K562 treated with DMSO at 1 percent for 12 hours (cell line): ENCODE results near the gene FNTB. TPM values are rescaled to one million over a fixed set of nuclear protein-coding genes. Genes with fewer than 3 reads are reported as not detected.

ENCODE experiments used
- total RNA-seq: library from RNA; unstranded; fragments of 300-600 nt; gene quantifications from 2 replicates; pipeline ENCODE4 v1.2.3, GENCODE V29; 2022; ENCODE audit not compliant: insufficient read depth

The FNTB gene, protein sequence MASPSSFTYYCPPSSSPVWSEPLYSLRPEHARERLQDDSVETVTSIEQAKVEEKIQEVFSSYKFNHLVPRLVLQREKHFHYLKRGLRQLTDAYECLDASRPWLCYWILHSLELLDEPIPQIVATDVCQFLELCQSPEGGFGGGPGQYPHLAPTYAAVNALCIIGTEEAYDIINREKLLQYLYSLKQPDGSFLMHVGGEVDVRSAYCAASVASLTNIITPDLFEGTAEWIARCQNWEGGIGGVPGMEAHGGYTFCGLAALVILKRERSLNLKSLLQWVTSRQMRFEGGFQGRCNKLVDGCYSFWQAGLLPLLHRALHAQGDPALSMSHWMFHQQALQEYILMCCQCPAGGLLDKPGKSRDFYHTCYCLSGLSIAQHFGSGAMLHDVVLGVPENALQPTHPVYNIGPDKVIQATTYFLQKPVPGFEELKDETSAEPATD
- 6.9 and 11.2 TPM in 2 replicates for total RNA-seq

GRCh38 chr14:64986648-64987437 is at the start of gene FNTB:
FNTB (plus strand) TSS chr14:64986895; CDS start chr14:64986954, 59 bp downstream.

DNA sequence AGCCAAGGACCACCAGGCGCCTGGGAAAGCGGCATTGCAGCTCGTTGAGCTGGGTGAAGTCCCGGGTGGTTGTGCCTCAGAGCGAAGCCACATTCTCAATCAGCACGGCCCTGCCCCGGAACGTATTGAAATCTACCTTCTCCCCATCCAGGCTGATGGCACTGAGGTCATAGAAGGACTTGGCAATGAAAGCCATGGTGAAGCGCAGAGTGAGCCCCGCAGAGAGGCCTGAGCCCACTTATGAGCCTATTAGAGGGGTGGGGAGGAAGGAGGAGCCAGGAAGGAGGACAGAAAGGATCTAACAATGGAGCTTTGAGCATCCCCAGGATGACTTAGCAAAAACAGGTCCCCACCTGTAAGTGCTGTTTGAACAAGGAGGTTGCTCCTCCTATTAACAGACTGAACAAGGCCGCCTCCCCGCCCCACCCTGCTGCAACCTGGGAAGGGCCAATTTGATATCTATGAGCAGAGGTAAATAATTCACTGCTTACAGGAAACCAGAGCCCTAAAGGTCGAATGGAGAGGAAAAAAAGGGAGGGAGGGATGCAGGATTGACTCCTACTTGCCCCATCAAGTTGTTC is 44.1 kb upstream of the FNTB start, which contains the start of gene GPX2:
GPX2 (minus strand) TSS at position 215 of the 581 bp plus-strand sequence; CDS start at position 196, 19 bp downstream.

DNA sequence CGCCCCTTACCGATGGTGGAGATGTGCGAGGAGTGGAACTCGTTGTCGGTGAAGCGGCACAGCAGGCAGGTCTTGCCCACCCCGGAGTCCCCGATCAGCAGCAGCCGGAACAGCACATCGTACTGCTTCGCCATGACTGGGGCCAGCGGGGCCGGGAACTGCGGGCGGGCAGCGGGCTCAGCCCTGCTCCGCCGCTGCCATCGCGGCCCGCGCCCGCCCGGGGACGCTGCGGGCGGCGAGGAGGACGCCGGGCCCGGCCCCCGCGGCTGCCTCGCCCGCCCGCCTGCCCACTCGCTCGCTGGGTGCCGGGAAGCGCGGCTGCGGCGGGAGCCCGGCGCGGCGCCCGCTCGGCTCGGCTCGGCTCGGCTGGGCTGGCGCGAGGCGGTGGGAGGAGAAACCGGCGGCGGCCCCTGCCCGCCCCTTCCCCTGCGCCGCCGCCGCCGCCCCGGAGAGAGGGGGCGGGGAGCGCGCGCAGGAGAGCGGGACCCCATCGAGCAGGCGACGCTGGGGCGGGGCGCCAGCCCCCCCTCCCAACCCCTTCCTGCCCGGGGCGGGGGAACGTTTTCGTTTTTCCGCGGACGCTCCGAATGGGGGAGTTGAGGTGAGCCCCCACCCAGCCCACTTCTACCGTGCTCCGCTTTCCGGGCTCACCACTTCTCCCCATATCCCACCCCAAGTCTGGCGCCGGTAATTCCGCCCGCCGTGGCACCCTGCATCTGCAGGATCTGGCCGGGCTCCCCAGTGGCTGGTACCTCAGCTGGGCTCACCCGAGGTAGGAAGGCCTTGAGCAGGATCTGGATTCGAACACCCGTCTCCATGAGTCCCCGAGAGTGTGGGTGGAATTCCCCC is 14.5 kb upstream of the FNTB start, which contains the start of gene RAB15:
RAB15 (minus strand) TSS at position 394 of the 849 bp plus-strand sequence; CDS start at position 134, 260 bp downstream.

GRCh38 chr14:65102441-65103149 is 115.9 kb downstream of the FNTB start, which contains the start of gene MAX:
MAX (minus strand) TSS chr14:65102517; CDS start chr14:65102339, 178 bp downstream.

Other genes starting within 250 kb of the FNTB start
- gene SPTB, start 107.0 kb upstream of the FNTB start, total RNA-seq, result 3.8 and 10.2 TPM in 2 replicates
- gene CHURC1, start 72.4 kb upstream of the FNTB start, total RNA-seq, result 31.4 and 33.8 TPM in 2 replicates
- gene GPX2, start 44.1 kb upstream of the FNTB start, total RNA-seq, result not detected in 2 replicates
- gene RAB15, start 14.6 kb upstream of the FNTB start, total RNA-seq, result 0.26 TPM in 1 of 2 replicates, not detected in the other
- gene MAX, start 115.6 kb downstream of the FNTB start, total RNA-seq, result 25.1 and 66.0 TPM in 2 replicates